ENCODE data around the gene PAGR1. TPM values are rescaled to one million over a fixed set of nuclear protein-coding genes. Genes with fewer than 3 reads are reported as not detected.

PAGR1 gene
- total and polyA plus RNA-seq, 2 of the 13 experiments (the other 11 are each of a cell fraction or from before 2014, with no cell fraction given) = 9.8 to 66.4 TPM

DNA sequence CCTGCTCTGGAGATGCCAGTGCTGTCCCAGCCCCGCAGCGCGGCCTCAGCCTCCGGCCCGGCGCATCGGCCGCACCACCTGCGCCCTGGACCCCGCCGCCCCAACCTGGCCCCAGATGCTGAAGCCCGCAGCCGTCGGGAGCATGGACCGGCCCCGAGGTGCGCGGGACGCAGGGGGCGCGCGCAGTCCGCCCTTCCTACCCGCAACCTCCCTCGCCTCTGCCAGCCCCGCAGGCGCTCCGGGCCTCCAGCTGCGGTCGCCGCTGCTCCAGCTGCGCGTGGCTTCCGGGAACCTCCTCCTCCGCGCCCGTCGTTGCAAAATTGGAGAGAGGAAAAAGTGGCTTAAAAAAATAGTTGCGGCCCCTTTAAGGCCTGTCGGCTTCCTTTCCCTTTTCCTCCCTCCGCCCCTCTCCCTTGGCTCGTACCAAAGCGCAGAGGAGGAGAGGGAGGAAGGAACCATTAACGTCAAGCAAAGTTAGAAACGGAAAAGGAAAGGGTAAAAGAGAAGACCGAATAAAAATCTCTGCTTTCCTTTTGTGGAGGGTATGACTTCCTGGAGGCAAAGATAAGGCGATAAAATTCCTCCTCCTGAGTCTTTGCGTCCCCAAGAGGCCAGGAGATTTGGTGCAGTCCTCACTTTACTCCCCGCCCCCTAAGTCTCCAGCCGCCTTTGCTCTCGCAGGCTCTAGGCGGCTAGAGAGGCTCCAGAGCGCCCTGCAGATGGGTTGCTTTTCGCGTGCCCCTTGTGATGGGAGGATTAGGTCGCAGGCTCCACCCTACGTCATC lies 47.1 kb downstream of the PAGR1 start, which contains the start of gene CDIPT (continued):
- TF ChIP-seq, protein P1, sequence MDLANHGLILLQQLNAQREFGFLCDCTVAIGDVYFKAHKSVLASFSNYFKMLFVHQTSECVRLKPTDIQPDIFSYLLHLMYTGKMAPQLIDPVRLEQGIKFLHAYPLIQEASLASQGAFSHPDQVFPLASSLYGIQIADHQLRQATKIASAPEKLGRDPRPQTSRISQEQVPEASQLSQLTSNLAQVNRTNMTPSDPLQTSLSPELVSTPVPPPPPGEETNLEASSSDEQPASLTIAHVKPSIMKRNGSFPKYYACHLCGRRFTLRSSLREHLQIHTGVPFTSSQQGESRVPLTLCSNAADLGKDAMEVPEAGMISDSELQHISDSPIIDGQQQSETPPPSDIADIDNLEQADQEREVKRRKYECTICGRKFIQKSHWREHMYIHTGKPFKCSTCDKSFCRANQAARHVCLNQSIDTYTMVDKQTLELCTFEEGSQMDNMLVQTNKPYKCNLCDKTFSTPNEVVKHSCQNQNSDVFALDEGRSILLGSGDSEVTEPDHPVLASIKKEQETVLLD (CRISPR knock-in tag; IDR thresholded peaks at IDR 0.05; ENCODE audit: low read depth) = peak; percentile 60; the same call in 1 of the 2 replicates
- TF ChIP-seq FIP1L1 (IDR thresholded peaks at IDR 0.05; ENCODE audit: borderline replicate concordance, insufficient read depth, low read depth, low read length) = no peak
- TF ChIP-seq ZBTB33 (CRISPR knock-in tag; IDR thresholded peaks at IDR 0.05) = peak; percentile 89
- TF ChIP-seq CHD2 (IDR thresholded peaks at IDR 0.05; ENCODE audit: low read depth, low read length) = no peak
- no peak for TF ChIP-seq NKX3-1 (CRISPR knock-in tag; IDR thresholded peaks at IDR 0.05)
- TF ChIP-seq NFYC (CRISPR knock-in tag; IDR thresholded peaks at IDR 0.05) = peak; percentile 42; the same call in 1 of the 2 replicates
- peak; percentile 91 for TF ChIP-seq SAP130 (CRISPR knock-in tag; IDR thresholded peaks at IDR 0.05; ENCODE audit: low read depth)
- TF ChIP-seq POLR2G (IDR thresholded peaks at IDR 0.05; ENCODE audit: low read depth, low read length) = peak; percentile 80
- TF ChIP-seq SNAI1 (CRISPR knock-in tag; IDR thresholded peaks at IDR 0.05; ENCODE audit: borderline replicate concordance) = no peak
- TF ChIP-seq MXD4 (CRISPR knock-in tag; IDR thresholded peaks at IDR 0.05) = peak; percentile 78; the same call in 1 of the 2 replicates
- TF ChIP-seq HNF1B (CRISPR knock-in tag; IDR thresholded peaks at IDR 0.05) = peak; percentile 85
- no peak for TF ChIP-seq SRSF1 (optimal IDR thresholded peaks at IDR 0.05; ENCODE audit: low read depth, low read length)
- TF ChIP-seq MIER3 (CRISPR knock-in tag; IDR thresholded peaks at IDR 0.05; ENCODE audit: borderline replicate concordance) = peak; percentile 95
- no peak for TF ChIP-seq MED13 (CRISPR knock-in tag; IDR thresholded peaks at IDR 0.05)
- no peak for TF ChIP-seq ATRX (CRISPR knock-in tag; IDR thresholded peaks at IDR 0.05; ENCODE audit: borderline replicate concordance)
- TF ChIP-seq CAMTA2 (CRISPR knock-in tag; IDR thresholded peaks at IDR 0.05; ENCODE audit: borderline replicate concordance) = no peak; the same call in 1 of the 2 replicates
- TF ChIP-seq NFATC3 (CRISPR knock-in tag; IDR thresholded peaks at IDR 0.05) = 0 out of 2 replicates have a peak, but pooled peaks have one; percentile 16
- TF ChIP-seq ZNF331 (CRISPR knock-in tag; IDR thresholded peaks at IDR 0.05) = peak; percentile 91
- peak; percentile 31; the same call in 1 of the 2 replicates for TF ChIP-seq ARNTL (CRISPR knock-in tag; IDR thresholded peaks at IDR 0.05)
- TF ChIP-seq, protein P2, sequence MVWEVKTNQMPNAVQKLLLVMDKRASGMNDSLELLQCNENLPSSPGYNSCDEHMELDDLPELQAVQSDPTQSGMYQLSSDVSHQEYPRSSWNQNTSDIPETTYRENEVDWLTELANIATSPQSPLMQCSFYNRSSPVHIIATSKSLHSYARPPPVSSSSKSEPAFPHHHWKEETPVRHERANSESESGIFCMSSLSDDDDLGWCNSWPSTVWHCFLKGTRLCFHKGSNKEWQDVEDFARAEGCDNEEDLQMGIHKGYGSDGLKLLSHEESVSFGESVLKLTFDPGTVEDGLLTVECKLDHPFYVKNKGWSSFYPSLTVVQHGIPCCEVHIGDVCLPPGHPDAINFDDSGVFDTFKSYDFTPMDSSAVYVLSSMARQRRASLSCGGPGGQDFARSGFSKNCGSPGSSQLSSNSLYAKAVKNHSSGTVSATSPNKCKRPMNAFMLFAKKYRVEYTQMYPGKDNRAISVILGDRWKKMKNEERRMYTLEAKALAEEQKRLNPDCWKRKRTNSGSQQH (CRISPR knock-in tag; IDR thresholded peaks at IDR 0.05; ENCODE audit: low read depth) = peak; percentile 78
- TF ChIP-seq BHLHE40 (IDR thresholded peaks at IDR 0.05; ENCODE audit: low read length) = peak; percentile 97
- peak; percentile 15; the same call in 1 of the 2 replicates for TF ChIP-seq HINFP (CRISPR knock-in tag; IDR thresholded peaks at IDR 0.05; ENCODE audit: low read depth)

Measured in HepG2 (cell line).